Neural cell (in vitro differentiated cells): ENCODE data around the gene RFX2. TPM values are rescaled to one million over a fixed set of nuclear protein-coding genes. Genes with fewer than 3 reads are reported as not detected.

Experiments
- H2AFZ ChIP-seq: fragments of 200-600, 300-800 bp; sonication (generic), shearing (Covaris generic); 2 replicates; pipeline ENCODE4 v1.6.0; 2014; ENCODE audit warnings: low read depth, mild to moderate bottlenecking, antibody characterized with exemption, low read length, moderate library complexity
- H3F3A ChIP-seq: fragments of 200-600 bp; shearing (Covaris generic); 2 replicates; pipeline ENCODE4 v1.6.1; 2016; ENCODE audit warnings: mild to moderate bottlenecking, moderate library complexity, mixed read lengths, antibody characterized with exemption, low read length; ENCODE audit not compliant: insufficient read depth, poor library complexity, severe bottlenecking
- H3K27ac ChIP-seq: fragments of 200-600, 300-800 bp; sonication (generic), shearing (Covaris generic); 2 replicates; pipeline ENCODE4 v1.5.1; 2014; ENCODE audit warnings: mild to moderate bottlenecking, low read length, moderate library complexity
- H3K27me3 ChIP-seq: fragments of 300-800, 200-600 bp; sonication (generic), shearing (Covaris generic); 2 replicates; pipeline ENCODE4 v1.6.0; 2014; ENCODE audit warnings: mild to moderate bottlenecking, low read depth, low read length, moderate library complexity; ENCODE audit not compliant: insufficient read depth
- H3K36me3 ChIP-seq: fragments of 300-800, 200-600 bp; sonication (generic), shearing (Covaris generic); 2 replicates; pipeline ENCODE4 v1.5.1; 2014; ENCODE audit warnings: mild to moderate bottlenecking, antibody characterized with exemption, low read length, moderate library complexity; ENCODE audit not compliant: insufficient read depth
- H3K4me2 ChIP-seq: fragments of 300-800, 200-600 bp; sonication (generic), shearing (Covaris generic); 2 replicates; pipeline ENCODE4 v1.6.0; 2014; ENCODE audit warnings: mild to moderate bottlenecking, low read length
- H3K4me3 ChIP-seq: fragments of 300-800, 200-600 bp; sonication (generic), shearing (Covaris generic); 2 replicates; pipeline ENCODE4 v1.5.1; 2014; ENCODE audit warnings: mild to moderate bottlenecking, low read length, moderate library complexity
- H3K79me2 ChIP-seq: fragments of 200-600 bp; shearing (Covaris generic); replicated peaks from 2 replicates; pipeline ENCODE4 v1.6.0; 2014; ENCODE audit warnings: mild to moderate bottlenecking, low read length, moderate library complexity; ENCODE audit not compliant: insufficient read depth
- H3K9ac ChIP-seq: fragments of 300-800, 200-600 bp; sonication (generic), shearing (Covaris generic); 2 replicates; pipeline ENCODE4 v1.6.1; 2016; ENCODE audit warnings: mild to moderate bottlenecking, low read length, mixed read lengths
- H3K9me2 ChIP-seq: fragments of 200-600 bp; shearing (Covaris generic); 2 replicates; pipeline ENCODE4 v1.6.1; 2016; ENCODE audit warnings: mild to moderate bottlenecking, low read length, mixed read lengths; ENCODE audit not compliant: insufficient read depth
- H3K9me3 ChIP-seq: fragments of 200-600, 300-800 bp; sonication (generic), shearing (Covaris generic); 2 replicates; pipeline ENCODE4 v1.6.1; 2016; ENCODE audit warnings: mild to moderate bottlenecking, mixed run types, low read length, moderate library complexity, mixed read lengths
- H4K20me1 ChIP-seq: fragments of 200-600 bp; shearing (Covaris generic); 2 replicates; pipeline ENCODE4 v1.6.1; 2016; ENCODE audit warnings: mild to moderate bottlenecking, mixed run types; ENCODE audit not compliant: insufficient read depth
- CTCF ChIP-seq: fragments of 450-650 bp; IDR thresholded peaks from 2 replicates; pipeline ENCODE4 v1.5.1; 2014; ENCODE audit warnings: antibody characterized with exemption, mild to moderate bottlenecking, moderate library complexity; ENCODE audit not compliant: poor library complexity, severe bottlenecking
- EP300 ChIP-seq: fragments of 450-650 bp; conservative IDR thresholded peaks from 2 replicates; pipeline ENCODE4 v1.6.1; 2014; ENCODE audit warnings: antibody characterized with exemption, mild to moderate bottlenecking, moderate library complexity; ENCODE audit not compliant: poor library complexity, severe bottlenecking
- EZH2 ChIP-seq: fragments of 200-600, 300-800 bp; shearing (Covaris generic), sonication (generic); IDR thresholded peaks from 2 replicates; pipeline ENCODE4 v1.6.1; 2014; ENCODE audit warnings: antibody characterized with exemption, low read length, borderline replicate concordance, mild to moderate bottlenecking; ENCODE audit not compliant: insufficient read depth, poor library complexity, severe bottlenecking
- MXI1 ChIP-seq: fragments of 450-650 bp; conservative IDR thresholded peaks from 2 replicates; pipeline ENCODE4 v1.6.1; 2014; ENCODE audit warnings: antibody characterized with exemption, mild to moderate bottlenecking; ENCODE audit not compliant: poor library complexity, severe bottlenecking
- POLR2AphosphoS5 ChIP-seq: IDR thresholded peaks from 2 replicates; pipeline ENCODE4 v1.6.1; 2012
- RAD21 ChIP-seq: fragments of 450-650 bp; conservative IDR thresholded peaks from 2 replicates; pipeline ENCODE4 v1.6.1; 2014; ENCODE audit warnings: antibody characterized with exemption, mild to moderate bottlenecking, moderate library complexity
- REST ChIP-seq: IDR thresholded peaks from 2 replicates; pipeline ENCODE4 v1.6.1; 2012; ENCODE audit warnings: borderline replicate concordance
- SMC3 ChIP-seq: fragments of 450-650 bp; conservative IDR thresholded peaks from 2 replicates; pipeline ENCODE4 v1.6.1; 2014; ENCODE audit warnings: antibody characterized with exemption, mild to moderate bottlenecking, moderate library complexity; ENCODE audit not compliant: poor library complexity
- TAF1 ChIP-seq: IDR thresholded peaks from 2 replicates; pipeline ENCODE4 v1.6.1; 2012; ENCODE audit warnings: low read depth
- polyA plus RNA-seq: library from polyadenylated mRNA; depleted of rRNA; stranded (reverse); fragments of >200 nt; gene quantifications from 2 replicates; pipeline ENCODE4 v1.2.3, GENCODE V29; 2014

The RFX2 gene
- polyA plus RNA-seq, 1 donor from 2014 or later: 0.69 TPM

- Histone ChIP-seq H3K27me3 (no peaks in the 10 kb centered on the region), H4K20me1 (no peaks in the 10 kb centered on the region), H3K27ac (no peak overlapping the region), H3K79me2 (no peaks in the 10 kb centered on the region), H3K9ac (no peak overlapping the region), H3F3A (no peaks in the 10 kb centered on the region), H3K4me2 (no peak overlapping the region), H3K9me3 (no peaks in the 10 kb centered on the region), H3K36me3 (no peaks in the 10 kb centered on the region), H3K9me2 (no peaks in the 10 kb centered on the region), H2AFZ (no peak overlapping the region), H3K4me3 (no peak overlapping the region)
- TF ChIP-seq CTCF (no peak), EP300 (no peak), MXI1 (no peak), EZH2 (no peak), TAF1 (no peak), POLR2AphosphoS5 (no peak), RAD21 (no peak), SMC3 (no peak), REST (no peak)
Measured at GRCh38 chr19:6041991-6042481, 68.3 kb downstream of the RFX2 start.

- H3K4me3 ChIP-seq: no peak overlapping the region
- no peak overlapping the region for H3K4me2 ChIP-seq
- H2AFZ ChIP-seq: no peak overlapping the region
- no peaks in the 10 kb centered on the region for H3K79me2 ChIP-seq
- TF ChIP-seq TAF1 (no peak), POLR2AphosphoS5 (no peak), EZH2 (no peak), CTCF (no peak), EP300 (no peak)
- H3K36me3 ChIP-seq: no peaks in the 10 kb centered on the region
- H3K27me3 ChIP-seq: no peaks in the 10 kb centered on the region
- no peak overlapping the region for H3K27ac ChIP-seq
- H3F3A ChIP-seq: no peaks in the 10 kb centered on the region
- H4K20me1 ChIP-seq: no peaks in the 10 kb centered on the region
- no peaks in the 10 kb centered on the region for H3K9me3 ChIP-seq
- H3K9ac ChIP-seq: no peak overlapping the region
- no peaks in the 10 kb centered on the region for H3K9me2 ChIP-seq
Measured at GRCh38 chr19:6041071-6041470, 69.2 kb downstream of the RFX2 start.
